Stomach (tissue), 9 donors: Measurements from ENCODE around the gene ISG15. TPM values are rescaled to one million over a fixed set of nuclear protein-coding genes. Genes with fewer than 3 reads are reported as not detected.

ENCODE experiments used
- DNase-seq, 2 donors: peaks; one replicate each; pipeline versions ENCODE4 v3.0.0 to v3.0.0-alpha.2; 2013 to 2019
- H3K27ac ChIP-seq, 5 donors: fragments of 200-600 bp in 4 of 5; sonication (generic) in 4 of 5; one replicate each; pipeline ENCODE4 v1.5.1; 2013 to 2019; ENCODE audit warnings: mild to moderate bottlenecking in 1 of 5, moderate library complexity in 1 of 5
- H3K27me3 ChIP-seq, 3 donors: fragments of 200-600 bp; sonication (generic); one replicate each; pipeline ENCODE4 v1.5.1; 2017 to 2019; ENCODE audit warnings: mixed run types in 1 of 3
- H3K36me3 ChIP-seq, 4 donors: fragments of 200-600 bp; sonication (generic); 1 replicate in 3 of 4; 2 replicates in 1 of 4; pipeline ENCODE4 v1.5.1; 2016 to 2019
- H3K4me1 ChIP-seq, 4 donors: fragments of 200-600 bp; sonication (generic); one replicate each; pipeline ENCODE4 v1.5.1; 2016 to 2019
- H3K4me3 ChIP-seq, 4 donors: fragments of 200-600 bp; sonication (generic) in 3 of 4; one replicate each; pipeline ENCODE4 v1.5.1; 2016 to 2019; ENCODE audit warnings: mild to moderate bottlenecking in 1 of 4
- H3K9me3 ChIP-seq, 4 donors: fragments of 200-600 bp; sonication (generic); one replicate each; pipeline ENCODE4 v1.5.1; 2016 to 2019
- CTCF ChIP-seq, 7 experiments: fragments of 450-650 bp in 4 of 7; fragments of 200-600 bp in 3 of 7; sonication (generic) in 3 of 7; IDR thresholded peaks; one replicate each; pipeline ENCODE4 v1.5.1; 2016 to 2019; ENCODE audit warnings: antibody characterized with exemption in 7 of 7, control low read depth in 2 of 7, mild to moderate bottlenecking in 1 of 7
- EP300 ChIP-seq: sonication (generic); formaldehyde crosslinking; IDR thresholded peaks from one replicate; pipeline ENCODE4 v1.6.1; 2017; ENCODE audit warnings: antibody characterized with exemption
- POLR2A ChIP-seq, 4 donors: fragments of 450-650 bp; IDR thresholded peaks; one replicate each; pipeline ENCODE4 v1.6.1; 2016; ENCODE audit warnings: antibody characterized with exemption in 4 of 4, control low read depth in 2 of 4, mild to moderate bottlenecking in 1 of 4, moderate library complexity in 1 of 4
- POLR2AphosphoS5 ChIP-seq, 3 donors: sonication (generic); formaldehyde crosslinking; IDR thresholded peaks; one replicate each; pipeline ENCODE4 v1.6.1; 2016; ENCODE audit warnings: antibody characterized with exemption in 3 of 3
- WGBS, 5 donors: extraction: QIAGEN DNeasy Blood & Tissue Kit in 3 of 5; methylation state at CpG; one replicate each; pipeline versions ENCODE4 v1.1.5 to v1.1.7; 2013 to 2018; 5-methylcytosine and 5-hydroxymethylcytosine counted together
- intact Hi-C: fragments of 100-400 bp; cut with DNase I; formaldehyde crosslinking; loops from one replicate; pipeline ENCODE4 v1.15.1; 2023; ENCODE audit warnings: low total_unique reads
- polyA plus RNA-seq, 3 donors: library from polyadenylated mRNA; stranded (reverse); fragments of 200-250 nt; gene quantifications; one replicate each; pipeline ENCODE4 v1.2.3, GENCODE V29; 2013
- total RNA-seq, 5 donors: library from RNA; depleted of rRNA; stranded (reverse); fragments of >200 nt; gene quantifications; one replicate each; pipeline versions ENCODE4 v1.1.0 to v1.2.3, GENCODE V29; 2014 to 2016
- donor health status: healthy with polysubstance abuse.
- donor health status: Bipolar disorder and iron deficiency.
- donor health status: healthy.

The ISG15 gene
- total and polyA plus RNA-seq, 8 donors: 16.3 to 105 (median 49.1) TPM

GRCh38 chr1:1048765-1049164 lies 35.5 kb downstream of the ISG15 start:
- Histone ChIP-seq H3K4me3 (no peak overlapping the region), H3K27me3 (no peaks in the 10 kb centered on the region), H3K27ac (no peak overlapping the region), H3K9me3 (no peaks in the 10 kb centered on the region), H3K4me1 (no peaks in the 10 kb centered on the region), H3K36me3 (peaks cover 29 to 95% (median 85%) of the 10 kb centered on the region in 4 donors)
- intact Hi-C loops: no loop called here
- DNase-seq: no peak
- TF ChIP-seq CTCF (IDR thresholded peaks at IDR 0.05): no peak
- no peak for TF ChIP-seq POLR2A (IDR thresholded peaks at IDR 0.05)
- TF ChIP-seq POLR2AphosphoS5 (IDR thresholded peaks at IDR 0.05): no peak
- no peak for TF ChIP-seq EP300
- WGBS, 5 donors: 81 to 93% (median 84%) methylated on average over 19 to 26 of the region's 28 CpGs

GRCh38 chr1:1049318-1050165 lies 36.2 kb downstream of the ISG15 start:
- WGBS, 5 donors: 90 to 93% (median 92%) methylated on average over 5 to 57 of the region's 57 CpGs
- no peak overlapping the region for H3K4me3 ChIP-seq
- no peaks in the 10 kb centered on the region for H3K9me3 ChIP-seq
- H3K36me3 ChIP-seq: peaks cover 29 to 95% (median 85%) of the 10 kb centered on the region in 4 donors
- intact Hi-C loops: loop anchor here (5.0 kb wide), 1 partner anchor 72 kb away; no protein-coding TSS in a partner anchor
- H3K27ac ChIP-seq: no peak overlapping the region
- DNase-seq: no peak
- H3K4me1 ChIP-seq: no peaks in the 10 kb centered on the region
- H3K27me3 ChIP-seq: no peaks in the 10 kb centered on the region
- no peak for TF ChIP-seq POLR2A (IDR thresholded peaks at IDR 0.05)
- TF ChIP-seq EP300: no peak
- TF ChIP-seq POLR2AphosphoS5 (IDR thresholded peaks at IDR 0.05): no peak
- TF ChIP-seq CTCF (IDR thresholded peaks at IDR 0.05): no peak

GRCh38 chr1:1050577-1051052 lies 37.3 kb downstream of the ISG15 start:
- no peaks in the 10 kb centered on the region for H3K27me3 ChIP-seq
- H3K4me3 ChIP-seq: no peak overlapping the region
- peak in 1 of 2 donors; percentile 53 for DNase-seq
- no peak for TF ChIP-seq POLR2AphosphoS5 (IDR thresholded peaks at IDR 0.05)
- TF ChIP-seq POLR2A (IDR thresholded peaks at IDR 0.05): no peak
- TF ChIP-seq EP300: no peak
- no peak for TF ChIP-seq CTCF (IDR thresholded peaks at IDR 0.05)
- peaks cover 26 to 95% (median 85%) of the 10 kb centered on the region in 4 donors for H3K36me3 ChIP-seq
- intact Hi-C loops: loop anchor here (5.0 kb wide), 1 partner anchor 73 kb away; no protein-coding TSS in a partner anchor
- H3K4me1 ChIP-seq: no peaks in the 10 kb centered on the region
- WGBS, 5 donors: 63 to 88% (median 80%) methylated on average over 27 to 32 of the region's 32 CpGs
- H3K9me3 ChIP-seq: no peaks in the 10 kb centered on the region
- no peak overlapping the region for H3K27ac ChIP-seq

GRCh38 chr1:1051127-1051810 lies 38.0 kb downstream of the ISG15 start:
- Histone ChIP-seq H3K4me1 (no peaks in the 10 kb centered on the region), H3K9me3 (no peaks in the 10 kb centered on the region), H3K27me3 (no peaks in the 10 kb centered on the region), H3K27ac (no peak overlapping the region), H3K4me3 (no peak overlapping the region), H3K36me3 (peaks cover 26 to 93% (median 78%) of the 10 kb centered on the region in 4 donors)
- no peak for TF ChIP-seq EP300
- no peak for TF ChIP-seq CTCF (IDR thresholded peaks at IDR 0.05)
- TF ChIP-seq POLR2AphosphoS5 (IDR thresholded peaks at IDR 0.05): no peak
- TF ChIP-seq POLR2A (IDR thresholded peaks at IDR 0.05): no peak
- no peak for DNase-seq
- WGBS, 5 donors: 84 to 92% (median 88%) methylated on average over 15 to 46 of the region's 46 CpGs
- intact Hi-C loops: loop anchor here (5.0 kb wide), 1 partner anchor 74 kb away; no protein-coding TSS in a partner anchor
